H1 (cell line): ENCODE measurements around the gene RAD51D. TPM values are rescaled to one million over a fixed set of nuclear protein-coding genes. Genes with fewer than 3 reads are reported as not detected.
A peak's percentile ranks its signal among the peaks of the same experiment; 100 is the strongest.

Experiments used
- HDAC6 ChIP-seq: IDR thresholded peaks from one replicate; pipeline ENCODE4 v1.7.1; 2012; ENCODE audit warnings: low read depth, mild to moderate bottlenecking, inconsistent platforms, low read length, moderate library complexity
- TCF12 ChIP-seq: IDR thresholded peaks from 2 replicates; pipeline ENCODE4 v1.6.1; 2011; ENCODE audit warnings: low read depth, mild to moderate bottlenecking, low read length
- polyA plus RNA-seq, 7 experiments: library from polyadenylated mRNA; depleted of rRNA in 3 of 7; stranded (reverse) in 5 of 7; unstranded in 2 of 7; fragments of >200 nt in 5 of 7; fragments of 200-250 nt in 2 of 7; gene quantifications; 1 replicate in 5 of 7; 2 replicates in 1 of 7; 4 replicates in 1 of 7; pipeline versions ENCODE4 v1.2.1 to v1.2.3, GENCODE V29; 2011 to 2013; ENCODE audit warnings: missing spikeins in 2 of 7, mixed read lengths in 2 of 7
- total RNA-seq: library from RNA; stranded (reverse); fragmentation: NEBNext Ultra II Directional; extraction: Animal tissue kit (Norgen Biotek cat#: 25700); gene quantifications from 2 replicates; pipeline ENCODE4 v1.2.1, GENCODE V29; 2021
- TF ChIP-seq, protein P1 (sequence below), 3 experiments: IDR thresholded peaks; 1 replicate in 2 of 3; 2 replicates in 1 of 3; pipeline versions ENCODE4 v1.5.1 to v1.6.1; 2011; ENCODE audit warnings: low read length in 3 of 3, mild to moderate bottlenecking in 3 of 3, inconsistent platforms in 2 of 3, low read depth in 1 of 3, moderate library complexity in 1 of 3; ENCODE audit not compliant: insufficient read depth in 1 of 3; ENCODE audit errors: control extremely low read depth in 1 of 3

The RAD51D gene
- total and polyA plus RNA-seq, 2 of the 8 experiments (the other 6 are each of a cell fraction or from before 2014, with no cell fraction given) = 10.2 to 12.9 TPM

DNA sequence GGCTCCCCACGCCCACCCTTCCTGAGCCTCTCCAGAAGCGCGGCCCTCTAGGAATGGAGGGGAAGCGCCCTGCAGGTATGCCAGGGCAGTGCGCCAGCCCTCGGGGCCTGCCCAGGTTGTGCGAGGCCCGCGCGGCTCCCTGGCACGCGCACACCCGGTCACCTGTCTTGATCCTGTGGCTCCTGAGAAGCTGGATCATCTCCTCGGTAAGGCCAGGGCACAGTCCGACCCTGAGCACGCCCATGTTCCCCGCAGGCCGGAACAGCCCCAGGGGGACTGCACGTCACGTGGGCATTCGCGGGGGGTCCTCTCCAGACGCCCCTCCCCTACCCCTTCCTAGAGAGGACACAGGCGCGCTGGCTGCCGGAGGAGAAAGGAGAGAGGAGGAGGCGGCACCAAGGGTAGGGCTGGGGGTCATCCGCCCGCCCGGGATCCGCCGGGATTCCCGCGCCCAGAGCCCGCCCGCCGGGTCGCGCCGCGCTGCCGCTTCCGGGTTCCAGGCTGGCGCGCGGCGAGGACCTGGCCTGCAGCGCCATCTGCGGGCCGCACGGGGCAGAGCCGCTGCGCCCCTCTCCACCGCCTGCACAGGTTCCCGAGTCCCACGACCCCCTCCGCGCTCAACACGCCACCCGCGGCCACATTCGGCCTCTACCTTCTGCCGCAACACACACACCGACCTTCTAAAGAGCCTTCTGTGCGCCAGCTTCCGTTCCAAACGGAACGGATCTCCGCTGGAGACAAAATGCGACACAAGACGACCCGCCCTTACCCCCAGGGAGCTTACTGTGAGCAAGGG is at the start of gene RAD51D (continued):
- TF ChIP-seq, protein P1, sequence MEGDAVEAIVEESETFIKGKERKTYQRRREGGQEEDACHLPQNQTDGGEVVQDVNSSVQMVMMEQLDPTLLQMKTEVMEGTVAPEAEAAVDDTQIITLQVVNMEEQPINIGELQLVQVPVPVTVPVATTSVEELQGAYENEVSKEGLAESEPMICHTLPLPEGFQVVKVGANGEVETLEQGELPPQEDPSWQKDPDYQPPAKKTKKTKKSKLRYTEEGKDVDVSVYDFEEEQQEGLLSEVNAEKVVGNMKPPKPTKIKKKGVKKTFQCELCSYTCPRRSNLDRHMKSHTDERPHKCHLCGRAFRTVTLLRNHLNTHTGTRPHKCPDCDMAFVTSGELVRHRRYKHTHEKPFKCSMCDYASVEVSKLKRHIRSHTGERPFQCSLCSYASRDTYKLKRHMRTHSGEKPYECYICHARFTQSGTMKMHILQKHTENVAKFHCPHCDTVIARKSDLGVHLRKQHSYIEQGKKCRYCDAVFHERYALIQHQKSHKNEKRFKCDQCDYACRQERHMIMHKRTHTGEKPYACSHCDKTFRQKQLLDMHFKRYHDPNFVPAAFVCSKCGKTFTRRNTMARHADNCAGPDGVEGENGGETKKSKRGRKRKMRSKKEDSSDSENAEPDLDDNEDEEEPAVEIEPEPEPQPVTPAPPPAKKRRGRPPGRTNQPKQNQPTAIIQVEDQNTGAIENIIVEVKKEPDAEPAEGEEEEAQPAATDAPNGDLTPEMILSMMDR (IDR thresholded peaks at IDR 0.05; ENCODE audit: control extremely low read depth in 1 of 3, insufficient read depth in 1 of 3, low read depth in 1 of 3, low read length in 3 of 3) = peak; percentile 87 to 97 (median 95)
- TF ChIP-seq TCF12 = no peak
- no peak for TF ChIP-seq HDAC6
- TF ChIP-seq, all 59 proteins: peak for 23
